HT-29 (cell line): ENCODE measurements around the gene NPVF. TPM values are rescaled to one million over a fixed set of nuclear protein-coding genes. Genes with fewer than 3 reads are reported as not detected.

Source experiments
- DNase-seq: peaks from one replicate; pipeline ENCODE4 v3.0.0-alpha.2; 2015; ENCODE audit warnings: low spot score
- total RNA-seq: library from RNA; depleted of rRNA; stranded (reverse); fragments of >200 nt; shearing (Covaris generic); gene quantifications from 2 replicates; pipeline ENCODE4 v1.2.3, GENCODE V29; 2014; rRNA removed

The NPVF gene
- not detected in 2 replicates for total RNA-seq

- DNase-seq: no peak
These were observed at the start of gene NPVF for GRCh38 chr7:25228386-25228785. Gene NPVF (minus strand): TSS chr7:25228486. CDS start chr7:25228439, 47 bp downstream.

GRCh38 chr7:25272265-25272664 is 44.0 kb upstream of the NPVF start:
- no peak for DNase-seq

- DNase-seq: no peak
These were observed 35.1 kb upstream of the NPVF start for GRCh38 chr7:25263337-25263736.

- DNase-seq: peak; percentile 60
These were observed 34.3 kb upstream of the NPVF start for GRCh38 chr7:25262586-25262985.

- no peak for DNase-seq
These were observed 33.4 kb upstream of the NPVF start for GRCh38 chr7:25261545-25262140.

- DNase-seq: no peak
These were observed 32.7 kb upstream of the NPVF start for GRCh38 chr7:25260862-25261494.

GRCh38 chr7:25259487-25260243 is 31.4 kb upstream of the NPVF start:
- DNase-seq: peak; percentile 82

- no peak for DNase-seq
These were observed 28.1 kb upstream of the NPVF start for GRCh38 chr7:25256333-25256819.

- DNase-seq: no peak
These were observed 27.5 kb upstream of the NPVF start for GRCh38 chr7:25255611-25256332.

- DNase-seq: no peak
These were observed 26.3 kb upstream of the NPVF start for GRCh38 chr7:25254604-25255003.

GRCh38 chr7:25253714-25254113 is 25.4 kb upstream of the NPVF start:
- no peak for DNase-seq

- DNase-seq: no peak
These were observed 22.1 kb upstream of the NPVF start for GRCh38 chr7:25250386-25250785.

- no peak for DNase-seq
These were observed 21.5 kb upstream of the NPVF start for GRCh38 chr7:25249772-25250171.

- DNase-seq: no peak
These were observed 18.0 kb upstream of the NPVF start for GRCh38 chr7:25246306-25246705.

GRCh38 chr7:25244254-25245033 is 16.2 kb upstream of the NPVF start:
- no peak for DNase-seq

- DNase-seq: no peak
These were observed 14.4 kb upstream of the NPVF start for GRCh38 chr7:25242678-25243077.

- DNase-seq: no peak
These were observed 12.6 kb upstream of the NPVF start for GRCh38 chr7:25240896-25241295.

- DNase-seq: no peak
These were observed 12.1 kb upstream of the NPVF start for GRCh38 chr7:25240340-25240739.

GRCh38 chr7:25239888-25240287 is 11.6 kb upstream of the NPVF start:
- no peak for DNase-seq

GRCh38 chr7:25238066-25238725 is 9.9 kb upstream of the NPVF start:
- DNase-seq: no peak

- DNase-seq: no peak
These were observed 7.2 kb upstream of the NPVF start for GRCh38 chr7:25235471-25235870.
